WTC11 (cell line): ENCODE measurements around the gene FGD2.

ENCODE experiments used
- CREB1 ChIP-seq: sonication (generic); formaldehyde crosslinking; IDR thresholded peaks from 2 replicates; pipeline ENCODE4 v1.8.0; 2023; ENCODE audit warnings: mild to moderate bottlenecking, missing genetic modification reagents
- CREM ChIP-seq: sonication (generic); formaldehyde crosslinking; IDR thresholded peaks from 2 replicates; pipeline ENCODE4 v1.8.1; 2022; ENCODE audit warnings: mild to moderate bottlenecking, missing genetic modification reagents, moderate library complexity
- CTCF ChIP-seq: fragments of 200-600 bp; IDR thresholded peaks from 2 replicates; pipeline ENCODE4 v1.8.0; 2022; ENCODE audit warnings: antibody characterized with exemption
- PRDM15 ChIP-seq: sonication (generic); formaldehyde crosslinking; IDR thresholded peaks from 2 replicates; pipeline ENCODE4 v1.8.0; 2022; ENCODE audit warnings: missing genetic modification reagents
- SMAD3 ChIP-seq: sonication (generic); formaldehyde crosslinking; IDR thresholded peaks from 2 replicates; pipeline ENCODE4 v1.8.0; 2022; ENCODE audit warnings: missing genetic modification reagents, mild to moderate bottlenecking, borderline replicate concordance
- TEAD4 ChIP-seq: sonication (generic); formaldehyde crosslinking; IDR thresholded peaks from 2 replicates; pipeline ENCODE4 v1.8.0; 2022; ENCODE audit warnings: mild to moderate bottlenecking, missing genetic modification reagents
- ZNF425 ChIP-seq: fragments of 250-450 bp; sonication (Bioruptor Pico); conservative IDR thresholded peaks from 2 replicates; pipeline ENCODE4 v1.9.0; 2021; ENCODE audit warnings: mild to moderate bottlenecking
- TF ChIP-seq, protein P1 (sequence below): fragments of 250-450 bp; sonication (Bioruptor Pico); IDR thresholded peaks from 2 replicates; pipeline ENCODE4 v2.1.2; 2022; ENCODE audit warnings: mild to moderate bottlenecking, moderate library complexity
- TF ChIP-seq, protein P2 (sequence below): sonication (generic); formaldehyde crosslinking; IDR thresholded peaks from 2 replicates; pipeline ENCODE4 v1.8.0; 2022; ENCODE audit warnings: mild to moderate bottlenecking, missing genetic modification reagents
- TF ChIP-seq, protein P3 (sequence below): sonication (generic); formaldehyde crosslinking; IDR thresholded peaks from 2 replicates; pipeline ENCODE4 v1.8.1; 2023; ENCODE audit warnings: mild to moderate bottlenecking, moderate library complexity, missing genetic modification reagents
- TF ChIP-seq, protein P4 (sequence below): sonication (generic); formaldehyde crosslinking; IDR thresholded peaks from 2 replicates; pipeline ENCODE4 v1.8.1; 2022; ENCODE audit warnings: low read depth, missing genetic modification reagents, borderline replicate concordance

- TF ChIP-seq, protein P1, sequence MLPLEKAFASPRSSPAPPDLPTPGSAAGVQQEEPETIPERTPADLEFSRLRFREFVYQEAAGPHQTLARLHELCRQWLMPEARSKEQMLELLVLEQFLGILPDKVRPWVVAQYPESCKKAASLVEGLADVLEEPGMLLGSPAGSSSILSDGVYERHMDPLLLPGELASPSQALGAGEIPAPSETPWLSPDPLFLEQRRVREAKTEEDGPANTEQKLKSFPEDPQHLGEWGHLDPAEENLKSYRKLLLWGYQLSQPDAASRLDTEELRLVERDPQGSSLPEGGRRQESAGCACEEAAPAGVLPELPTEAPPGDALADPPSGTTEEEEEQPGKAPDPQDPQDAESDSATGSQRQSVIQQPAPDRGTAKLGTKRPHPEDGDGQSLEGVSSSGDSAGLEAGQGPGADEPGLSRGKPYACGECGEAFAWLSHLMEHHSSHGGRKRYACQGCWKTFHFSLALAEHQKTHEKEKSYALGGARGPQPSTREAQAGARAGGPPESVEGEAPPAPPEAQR = no peak
- TF ChIP-seq CTCF (no peak), PRDM15 (CRISPR knock-in tag) (no peak), TEAD4 (CRISPR knock-in tag) (no peak), CREB1 (CRISPR knock-in tag) (no peak), SMAD3 (CRISPR knock-in tag) (no peak), ZNF425 (CRISPR knock-in tag) (no peak), CREM (CRISPR knock-in tag) (no peak)
- TF ChIP-seq, protein P2, sequence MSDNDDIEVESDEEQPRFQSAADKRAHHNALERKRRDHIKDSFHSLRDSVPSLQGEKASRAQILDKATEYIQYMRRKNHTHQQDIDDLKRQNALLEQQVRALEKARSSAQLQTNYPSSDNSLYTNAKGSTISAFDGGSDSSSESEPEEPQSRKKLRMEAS (CRISPR knock-in tag) = no peak
- TF ChIP-seq, protein P3, sequence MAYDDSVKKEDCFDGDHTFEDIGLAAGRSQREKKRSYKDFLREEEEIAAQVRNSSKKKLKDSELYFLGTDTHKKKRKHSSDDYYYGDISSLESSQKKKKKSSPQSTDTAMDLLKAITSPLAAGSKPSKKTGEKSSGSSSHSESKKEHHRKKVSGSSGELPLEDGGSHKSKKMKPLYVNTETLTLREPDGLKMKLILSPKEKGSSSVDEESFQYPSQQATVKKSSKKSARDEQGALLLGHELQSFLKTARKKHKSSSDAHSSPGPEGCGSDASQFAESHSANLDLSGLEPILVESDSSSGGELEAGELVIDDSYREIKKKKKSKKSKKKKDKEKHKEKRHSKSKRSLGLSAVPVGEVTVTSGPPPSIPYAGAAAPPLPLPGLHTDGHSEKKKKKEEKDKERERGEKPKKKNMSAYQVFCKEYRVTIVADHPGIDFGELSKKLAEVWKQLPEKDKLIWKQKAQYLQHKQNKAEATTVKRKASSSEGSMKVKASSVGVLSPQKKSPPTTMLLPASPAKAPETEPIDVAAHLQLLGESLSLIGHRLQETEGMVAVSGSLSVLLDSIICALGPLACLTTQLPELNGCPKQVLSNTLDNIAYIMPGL (CRISPR knock-in tag) = no peak
- TF ChIP-seq, protein P4, sequence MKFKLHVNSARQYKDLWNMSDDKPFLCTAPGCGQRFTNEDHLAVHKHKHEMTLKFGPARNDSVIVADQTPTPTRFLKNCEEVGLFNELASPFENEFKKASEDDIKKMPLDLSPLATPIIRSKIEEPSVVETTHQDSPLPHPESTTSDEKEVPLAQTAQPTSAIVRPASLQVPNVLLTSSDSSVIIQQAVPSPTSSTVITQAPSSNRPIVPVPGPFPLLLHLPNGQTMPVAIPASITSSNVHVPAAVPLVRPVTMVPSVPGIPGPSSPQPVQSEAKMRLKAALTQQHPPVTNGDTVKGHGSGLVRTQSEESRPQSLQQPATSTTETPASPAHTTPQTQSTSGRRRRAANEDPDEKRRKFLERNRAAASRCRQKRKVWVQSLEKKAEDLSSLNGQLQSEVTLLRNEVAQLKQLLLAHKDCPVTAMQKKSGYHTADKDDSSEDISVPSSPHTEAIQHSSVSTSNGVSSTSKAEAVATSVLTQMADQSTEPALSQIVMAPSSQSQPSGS (CRISPR knock-in tag) = no peak
Measured at GRCh38 chr6:37033819-37034795, 28.7 kb downstream of the FGD2 start.
